Germinal center (tissue), 1 donor: ENCODE results near the gene ACBD3.

Source experiments
- DNase-seq: peaks from one replicate; pipeline ENCODE4 v3.0.0; 2012; ENCODE audit warnings: mixed read lengths, low spot score

ACBD3 gene

DNA sequence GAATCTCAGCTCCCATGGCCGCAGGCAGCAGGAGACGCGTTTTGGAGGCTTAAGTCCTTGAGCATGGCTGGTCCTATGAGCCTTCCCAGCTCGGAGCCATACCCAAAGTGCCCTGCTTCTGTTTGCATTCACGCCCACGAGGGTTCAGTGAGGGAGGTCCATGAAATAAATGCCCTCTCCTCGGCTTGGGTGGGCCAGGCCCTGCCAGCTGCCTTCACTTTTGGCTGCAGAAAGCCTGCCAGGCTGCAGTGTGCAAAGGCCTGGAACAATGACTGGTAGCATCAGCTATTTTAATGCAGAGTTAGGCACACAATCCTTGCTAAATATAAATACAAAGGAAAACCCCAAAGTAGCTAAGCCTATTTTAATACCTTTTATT, 74.7 kb downstream of the ACBD3 start:
- no peak for DNase-seq

DNA sequence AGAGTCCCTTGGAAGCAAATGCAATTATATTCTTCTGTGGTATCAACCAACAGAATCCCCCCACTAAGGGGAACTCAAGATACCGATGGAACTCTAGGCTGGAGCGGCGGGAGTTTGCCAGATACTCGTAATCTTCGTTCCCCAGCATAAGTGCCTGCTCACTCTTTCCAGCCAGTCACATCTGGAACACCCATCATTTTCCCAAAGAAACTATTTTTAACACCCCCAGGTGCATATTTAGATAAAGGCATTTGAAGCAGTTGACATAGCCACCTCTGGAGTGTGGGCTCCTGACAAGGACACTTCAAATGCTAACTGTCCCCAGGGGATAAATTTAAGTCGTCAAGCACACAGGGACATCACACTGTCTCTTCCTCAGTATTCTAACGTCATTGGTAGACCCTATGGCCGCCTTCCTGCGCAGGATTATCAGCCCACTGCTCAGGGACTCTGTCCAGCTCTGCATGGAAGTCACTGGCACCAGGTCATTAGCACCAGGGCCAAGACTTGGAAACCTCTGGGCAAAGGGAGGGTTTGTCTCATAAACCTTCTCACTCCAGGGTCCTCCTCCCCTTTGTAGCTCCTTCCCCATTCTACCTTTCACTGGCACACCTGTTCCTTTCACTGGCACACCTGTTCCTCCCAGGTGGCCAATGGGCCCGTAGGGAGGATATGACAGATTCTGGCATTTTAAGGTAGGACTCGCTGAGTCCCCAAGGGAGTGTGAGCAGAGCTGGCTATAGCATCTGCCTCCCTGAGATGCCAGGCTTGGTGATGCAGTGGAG, 75.3 kb downstream of the ACBD3 start:
- DNase-seq: peak; percentile 70

DNA sequence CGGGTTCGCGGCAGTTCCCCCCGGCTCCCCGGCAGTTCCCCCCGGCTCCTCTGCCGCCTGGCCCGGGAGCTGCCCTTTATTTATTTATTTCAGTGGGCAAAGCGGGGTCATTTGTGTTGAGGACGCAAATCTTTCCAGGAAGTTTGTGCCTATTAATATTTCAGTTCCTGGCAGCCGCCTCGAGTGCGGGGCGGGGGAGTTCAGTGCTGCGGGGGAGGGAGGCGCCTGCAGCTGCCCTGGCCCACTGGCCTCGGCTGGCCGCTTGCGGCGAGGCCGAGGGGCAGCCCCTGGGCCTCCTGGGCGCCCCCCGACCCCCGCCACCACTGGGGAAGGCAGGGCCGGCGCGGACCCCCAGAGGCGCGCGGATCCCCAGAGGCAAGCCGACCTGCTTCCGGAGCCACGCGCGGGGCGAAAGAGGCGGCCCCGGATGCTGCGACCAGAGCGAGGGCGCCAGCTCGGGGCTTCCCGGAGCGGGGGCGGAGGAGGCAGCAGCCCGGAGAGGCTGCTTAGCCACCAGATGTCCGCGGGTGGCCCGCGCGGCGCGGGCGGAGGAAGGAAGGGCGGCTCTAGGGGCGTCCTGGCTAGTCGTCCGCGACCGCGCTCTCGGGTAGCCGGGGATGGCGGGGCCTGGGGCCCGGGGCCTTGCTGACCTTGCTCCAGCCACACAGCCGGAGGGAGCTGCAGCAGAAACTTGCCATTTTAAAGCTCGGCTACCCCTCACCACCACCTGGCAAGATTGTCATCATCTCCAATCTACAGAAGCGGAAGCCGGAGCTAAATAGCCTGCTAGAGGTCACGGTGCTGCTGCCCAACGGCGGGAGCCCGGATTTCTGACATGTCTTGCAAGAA, 76.1 kb downstream of the ACBD3 start:
- peak; percentile 92 for DNase-seq

DNA sequence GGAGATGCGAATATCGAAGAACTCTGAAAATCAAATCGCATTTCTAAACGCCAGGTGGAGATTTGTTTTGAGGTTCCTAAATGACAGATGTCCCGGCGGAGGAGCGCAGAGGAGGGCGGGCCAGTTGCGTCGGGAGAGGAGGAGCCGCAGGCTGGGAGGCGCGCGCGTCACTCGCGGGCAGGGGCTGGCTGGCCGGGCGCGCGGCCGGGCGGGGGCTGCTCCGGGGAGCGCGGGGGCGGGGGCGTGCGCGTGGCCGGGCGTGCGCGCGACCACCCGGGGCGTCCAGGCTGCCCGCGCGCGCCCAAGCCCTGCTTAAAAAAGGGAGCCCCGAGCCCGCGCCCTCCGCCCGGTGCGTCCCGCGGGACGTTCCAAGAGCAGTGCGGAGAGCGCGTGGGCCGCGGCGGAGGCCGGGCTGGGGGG, 76.7 kb downstream of the ACBD3 start:
- peak; percentile 95 for DNase-seq

DNA sequence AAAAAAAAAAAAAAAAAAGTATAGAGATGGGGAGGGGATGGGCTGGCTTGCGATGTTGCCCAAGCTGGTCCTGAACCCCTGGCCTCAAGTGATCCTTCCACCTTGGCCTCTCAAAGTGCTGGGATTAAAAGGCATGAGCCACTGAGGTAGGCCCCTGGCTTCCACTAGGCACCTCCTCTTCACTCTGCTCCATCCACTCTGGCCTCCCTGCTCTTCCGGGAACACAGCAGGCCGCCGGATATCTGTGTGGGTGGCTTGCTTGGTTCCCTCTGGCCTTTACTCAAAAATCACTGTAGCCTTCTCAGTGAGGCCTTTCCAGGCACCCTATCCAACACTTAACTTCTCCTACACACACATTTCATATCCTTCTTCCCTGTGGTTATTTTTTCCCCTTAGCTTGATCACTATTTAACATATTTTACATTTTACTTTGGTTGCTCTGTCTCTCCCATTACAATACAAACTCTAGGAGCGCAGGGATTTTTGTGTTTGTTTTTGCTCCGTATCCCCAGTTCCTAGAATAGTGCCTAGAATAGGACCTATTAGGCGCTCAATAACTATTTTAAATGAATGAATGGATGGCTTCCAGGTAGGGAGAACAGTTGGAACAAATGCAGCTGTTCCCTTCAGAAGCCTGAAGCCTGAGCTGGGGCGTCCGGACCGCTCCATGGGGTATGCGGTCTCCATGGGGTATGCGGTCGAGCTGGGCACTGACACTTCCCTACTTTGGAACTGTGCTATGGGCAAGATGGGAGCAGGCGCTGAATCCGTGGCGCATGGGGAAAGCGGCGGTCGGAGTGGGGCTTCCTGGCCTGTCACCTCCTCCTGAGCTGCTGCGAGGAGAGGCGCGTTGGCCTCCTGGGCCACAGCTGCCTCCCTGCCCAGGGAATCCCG, 77.4 kb downstream of the ACBD3 start:
- no peak for DNase-seq

DNA sequence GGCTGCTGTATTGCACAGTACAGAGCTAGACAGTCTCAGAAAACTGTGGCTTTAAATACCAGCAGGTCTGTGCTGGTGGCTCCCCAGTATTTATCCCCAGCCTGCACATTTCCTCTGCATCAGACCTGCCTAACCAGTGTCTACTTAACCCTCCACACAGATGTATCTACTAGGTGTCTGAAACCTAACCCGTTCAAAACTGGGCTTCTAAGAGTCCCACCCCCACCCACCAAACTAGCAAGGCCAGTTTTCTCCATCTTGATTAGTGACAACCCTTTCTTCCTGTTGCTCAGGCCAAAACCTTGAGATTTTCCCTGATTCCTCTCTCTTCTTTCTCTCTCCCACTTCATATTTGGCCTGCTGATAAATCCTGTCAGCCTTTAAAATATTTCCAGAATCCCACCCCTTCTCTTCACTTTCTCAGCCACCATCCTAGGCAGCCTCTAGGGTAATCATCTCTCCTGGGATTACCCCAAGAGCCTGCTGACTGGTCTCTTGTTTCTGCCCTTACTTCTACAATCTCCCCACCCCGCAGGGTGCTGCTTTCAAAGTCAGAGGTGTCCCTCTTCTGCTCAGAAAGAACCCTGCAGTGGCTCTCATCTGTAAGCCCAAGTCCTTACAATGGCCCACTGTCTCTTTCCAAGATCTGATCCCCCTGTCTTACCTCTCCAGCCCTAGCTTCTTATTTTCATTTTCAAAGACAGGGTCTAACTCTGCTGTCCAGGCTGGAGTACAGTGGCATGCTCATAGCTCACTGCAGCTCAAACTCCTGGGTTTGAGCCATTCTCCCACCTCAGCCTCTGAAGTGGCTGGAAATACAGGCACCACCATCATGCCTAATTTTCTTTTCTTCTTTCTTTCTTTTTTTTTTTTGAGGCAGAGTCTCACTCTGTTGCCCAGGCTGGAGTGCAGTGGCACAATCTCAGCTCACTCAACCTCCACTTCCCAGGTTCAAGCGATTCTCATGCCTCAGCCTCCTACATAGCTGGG, 78.8 kb downstream of the ACBD3 start:
- peak; percentile 45 for DNase-seq

DNA sequence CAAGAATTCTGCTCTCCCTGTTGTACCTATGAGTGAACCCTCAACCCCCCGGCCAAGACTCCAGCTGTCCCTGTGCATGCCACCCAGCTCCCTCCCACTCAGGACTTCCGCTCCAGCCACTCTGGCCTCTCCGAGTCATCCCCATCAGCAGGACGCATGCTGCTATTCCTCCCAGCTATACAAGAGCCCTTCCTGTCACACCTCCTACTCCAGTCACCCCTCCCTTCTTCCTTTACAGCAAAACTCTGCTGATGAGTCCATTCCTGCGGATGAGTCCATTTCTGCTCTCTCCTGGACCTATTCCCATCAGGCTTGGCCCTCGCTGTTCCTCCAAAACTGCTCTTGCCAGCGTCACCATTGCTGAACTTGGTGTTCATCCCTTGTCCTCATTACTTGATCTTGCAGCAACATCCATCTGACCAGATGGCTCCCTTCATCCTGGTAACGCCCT, 81.8 kb downstream of the ACBD3 start:
- no peak for DNase-seq

DNA sequence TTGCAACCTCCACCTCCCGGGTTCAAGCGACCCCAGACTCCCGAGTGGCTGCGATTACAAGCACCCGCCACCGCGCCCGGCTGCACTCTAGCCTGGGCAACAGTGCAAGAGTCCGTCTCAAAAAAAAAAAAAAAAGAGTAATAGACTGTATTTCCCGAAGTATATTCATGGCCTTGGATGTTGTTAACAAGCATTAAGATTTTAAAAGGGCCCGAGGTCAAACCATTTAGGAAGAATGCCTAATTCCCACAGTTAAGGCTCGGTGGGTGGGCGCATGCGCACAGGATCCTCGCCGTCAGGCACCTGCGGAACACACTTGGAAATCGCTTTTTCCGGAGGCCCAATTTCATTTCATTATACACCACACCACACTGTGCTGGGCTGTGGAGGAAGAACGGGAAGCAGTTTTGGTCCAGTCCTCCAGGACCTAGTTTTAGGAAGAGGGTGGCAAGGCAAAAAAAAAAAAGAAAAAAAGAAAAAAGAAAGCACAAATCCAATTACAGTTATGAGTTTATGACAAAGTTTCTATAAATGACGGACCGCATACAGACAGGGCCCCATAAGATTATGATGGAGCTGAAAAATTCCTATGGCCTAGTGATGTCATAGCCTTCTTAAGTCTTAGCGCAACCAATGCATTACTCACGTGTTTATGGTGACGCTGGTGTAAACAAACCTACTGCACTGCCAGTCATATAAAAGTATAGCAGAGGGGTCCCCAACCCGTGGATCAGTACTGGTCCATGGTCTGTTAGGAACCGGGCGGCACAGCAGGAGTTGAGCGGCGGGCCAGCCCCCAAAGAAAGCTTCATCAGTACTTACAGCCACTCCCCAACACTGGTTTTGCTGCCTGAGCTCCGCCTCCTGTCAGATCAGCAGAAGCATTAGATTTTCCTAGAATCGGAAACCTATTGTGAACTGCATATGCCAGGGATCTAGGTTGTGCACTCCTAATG, 85.8 kb downstream of the ACBD3 start:
- peak; percentile 74 for DNase-seq

DNA sequence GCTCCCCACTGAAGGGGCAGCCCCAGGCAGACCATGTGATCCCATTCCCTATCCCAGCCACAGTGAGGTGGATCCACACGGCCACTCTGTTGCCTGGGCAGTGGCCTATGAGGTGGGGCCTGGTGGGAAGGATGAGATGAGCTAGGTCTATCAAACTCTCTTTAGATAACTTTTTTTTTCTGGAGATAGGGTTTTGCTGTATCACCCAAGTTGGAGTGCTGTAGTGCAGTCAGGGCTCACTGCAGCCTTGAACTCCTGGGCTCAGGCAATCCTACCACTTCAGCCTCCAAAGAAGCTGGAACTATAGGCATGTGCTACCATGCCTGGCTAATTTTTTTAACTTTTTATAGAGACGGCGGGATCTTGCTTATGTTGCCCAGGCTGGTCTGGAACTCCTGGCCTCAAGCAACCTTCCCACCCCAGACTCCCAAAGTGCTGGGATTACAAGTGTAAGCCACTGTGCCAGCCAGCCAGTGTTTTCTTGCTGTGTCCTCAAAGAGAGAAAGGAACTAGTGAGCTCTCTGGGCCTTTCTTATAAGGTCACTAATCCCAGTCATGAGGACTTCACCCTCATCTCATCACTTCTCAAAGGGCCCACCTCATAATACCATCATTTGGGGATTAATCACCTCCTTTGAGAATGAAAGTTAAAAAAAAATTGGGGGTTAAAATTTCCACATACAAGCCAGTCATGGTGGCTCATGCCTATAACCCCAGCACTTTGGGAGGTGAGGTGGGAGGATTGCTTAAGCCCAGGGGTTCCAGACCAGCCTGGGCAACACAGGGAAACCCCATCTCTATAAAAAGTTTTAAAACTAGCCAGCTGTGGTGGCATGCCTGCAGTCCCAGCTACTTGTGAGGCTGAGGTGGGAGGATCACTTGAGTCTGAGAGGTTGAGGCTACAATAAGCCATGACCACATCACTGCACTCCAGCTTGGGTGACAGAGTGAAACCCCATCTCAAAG, 87.4 kb downstream of the ACBD3 start:
- DNase-seq: no peak

DNA sequence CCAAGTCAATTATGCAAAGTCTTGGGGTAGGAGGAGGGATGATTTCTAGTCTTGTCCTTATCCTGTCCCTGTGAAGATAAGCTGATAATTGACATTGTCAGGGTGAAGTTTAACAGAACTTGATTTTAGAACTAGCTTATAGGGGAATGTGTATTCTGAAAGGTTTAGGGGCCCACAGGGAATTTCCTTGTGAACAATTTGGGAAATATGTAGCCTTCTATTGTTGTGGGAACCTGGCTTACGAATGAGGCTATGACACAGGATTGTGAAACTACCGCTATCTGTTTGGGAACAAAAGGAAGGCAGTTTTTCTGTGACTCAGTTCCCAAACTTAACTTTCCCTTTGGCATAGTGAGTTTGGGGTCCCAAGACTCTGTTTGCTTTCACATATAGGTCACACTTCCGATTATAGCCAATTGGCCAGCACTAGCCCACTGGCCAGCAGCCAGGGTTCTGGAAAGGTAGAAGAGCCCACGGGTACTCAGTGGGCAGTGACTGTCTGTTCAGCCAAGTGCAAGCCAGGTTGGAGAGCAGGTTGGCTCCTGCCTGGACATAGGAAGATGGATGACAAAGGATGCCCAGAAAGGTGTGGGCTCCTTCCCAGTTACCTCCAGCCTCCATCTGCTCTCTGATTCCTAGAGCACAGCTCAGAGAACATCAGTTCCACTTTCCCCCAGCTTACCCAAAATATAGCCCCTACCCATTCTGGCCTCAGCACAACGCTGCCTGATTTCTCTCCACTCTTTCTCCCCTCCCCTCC, 88.5 kb downstream of the ACBD3 start:
- no peak for DNase-seq

DNA sequence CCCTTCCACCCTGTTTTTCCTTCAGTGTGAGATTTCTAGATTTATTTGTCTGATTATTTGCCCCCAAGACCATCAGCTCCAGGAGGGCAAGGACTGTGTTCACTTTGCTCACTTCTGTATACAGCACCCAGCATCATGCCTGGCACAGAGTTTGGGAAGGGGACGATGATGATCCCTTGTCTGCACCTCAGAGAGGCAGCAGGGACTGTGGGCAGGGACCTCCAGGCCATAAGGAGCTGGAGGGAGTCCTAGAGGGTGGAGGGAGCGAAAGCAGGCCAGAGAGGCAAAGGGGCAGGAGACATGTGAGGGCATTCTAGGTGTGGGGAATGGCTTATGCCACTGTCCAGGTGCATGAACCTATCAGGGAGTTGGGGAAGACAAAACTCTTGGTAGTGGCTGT, 91.3 kb downstream of the ACBD3 start:
- DNase-seq: no peak
